ENCODE data around the gene BCKDHB.
"Not testable (repeated sequence)": the region's sequence is repeated elsewhere in the genome, so short reads cannot be mapped to it uniquely, and the experiment has no call there.

The BCKDHB gene

DNA sequence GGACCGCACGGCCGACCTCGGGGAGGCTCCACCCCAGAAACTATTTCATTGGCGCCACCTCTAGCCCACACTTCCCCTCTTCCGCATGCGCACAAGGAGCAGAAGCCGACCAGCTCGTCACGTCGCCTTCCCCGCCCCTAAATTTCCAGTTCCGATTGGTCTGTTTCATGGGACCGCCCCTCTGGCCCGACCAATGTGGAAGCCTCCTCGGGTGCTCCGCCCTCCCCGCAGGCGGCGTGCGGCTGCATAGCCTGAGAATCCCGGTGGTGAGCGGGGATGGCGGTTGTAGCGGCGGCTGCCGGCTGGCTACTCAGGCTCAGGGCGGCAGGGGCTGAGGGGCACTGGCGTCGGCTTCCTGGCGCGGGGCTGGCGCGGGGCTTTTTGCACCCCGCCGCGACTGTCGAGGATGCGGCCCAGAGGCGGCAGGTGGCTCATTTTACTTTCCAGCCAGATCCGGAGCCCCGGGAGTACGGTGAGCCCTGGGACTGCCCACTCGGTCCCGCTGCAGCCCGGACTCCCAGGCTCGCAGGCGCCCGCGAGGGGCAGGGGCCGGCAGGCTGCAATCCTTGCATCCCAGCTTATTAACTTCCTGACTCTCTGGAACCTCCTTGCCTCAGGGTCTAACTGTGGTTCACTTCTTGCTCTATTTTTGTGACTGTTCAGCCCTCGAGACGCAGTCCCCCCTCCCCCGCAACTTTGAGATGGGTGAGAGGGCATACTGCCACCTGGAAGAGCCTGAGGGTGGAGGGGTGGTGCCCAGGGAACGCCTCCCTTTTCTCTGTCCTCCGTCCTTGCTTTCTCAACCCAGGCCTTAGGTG, at the start of gene BCKDHB:
Gene BCKDHB (plus strand): TSS at position 254 of the 818 bp plus-strand sequence. CDS start 23 bp downstream, at position 277.
- DNase-seq, result peak; percentile 99

DNA sequence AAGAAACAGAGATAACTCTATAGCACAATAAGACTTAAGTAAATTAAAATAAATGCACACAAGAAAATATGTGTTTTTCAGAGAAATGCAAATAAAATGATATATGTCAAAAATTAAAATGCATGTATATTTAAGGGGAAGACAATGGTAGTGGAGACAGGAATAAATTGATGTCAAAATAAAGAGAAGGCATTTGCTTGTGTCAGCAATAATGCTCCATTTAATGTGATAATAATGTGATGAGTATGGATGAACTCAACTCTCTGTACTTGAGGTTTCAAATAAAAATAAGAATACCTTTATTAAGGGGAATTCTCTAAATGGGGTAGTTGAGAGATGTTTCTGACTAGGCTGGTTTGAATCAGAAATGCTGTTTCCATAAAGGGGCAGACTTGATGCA, 45.7 kb upstream of the BCKDHB start:
- DNase-seq, result no peak

DNA sequence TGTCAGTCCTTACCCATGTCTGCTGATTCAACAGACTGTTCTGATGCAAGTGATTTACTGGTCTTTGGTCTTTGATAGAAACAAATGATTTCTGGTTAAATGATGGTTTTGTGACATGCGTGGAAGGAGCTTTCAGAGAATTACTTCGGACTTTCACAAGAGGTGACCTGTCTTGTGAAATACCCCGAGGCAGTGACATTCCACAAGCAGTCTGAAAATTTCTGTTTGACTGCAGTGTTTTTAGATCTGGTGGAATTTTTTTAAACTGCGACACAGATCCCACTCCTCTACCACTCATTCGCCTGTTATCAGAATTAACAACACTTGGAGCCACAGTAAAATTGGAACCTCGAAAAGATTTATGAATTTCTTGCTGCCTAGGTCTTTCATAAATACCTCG, 38.3 kb upstream of the BCKDHB start:
- DNase-seq, result not testable (repeated sequence)

DNA sequence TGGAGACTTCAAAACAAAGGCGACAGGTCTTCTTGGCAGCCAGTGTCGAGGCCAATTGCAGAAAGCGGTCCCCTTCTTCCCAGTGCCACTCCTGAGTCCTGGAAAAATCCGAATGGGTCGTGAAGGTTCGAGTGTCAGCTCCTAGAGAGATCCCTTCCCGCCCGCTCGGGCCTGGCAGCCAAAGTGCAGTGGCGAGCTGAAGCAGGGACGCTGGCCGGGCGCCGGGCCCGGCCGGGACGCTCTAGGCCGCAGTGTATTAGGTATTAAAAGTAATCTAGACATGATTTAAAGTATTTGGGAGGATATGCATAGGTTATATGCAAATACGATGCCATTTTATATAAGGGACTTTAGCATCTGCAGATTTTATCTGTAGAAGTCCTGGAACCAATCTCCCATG, 36.0 kb upstream of the BCKDHB start:
- not testable (repeated sequence) for DNase-seq

DNA sequence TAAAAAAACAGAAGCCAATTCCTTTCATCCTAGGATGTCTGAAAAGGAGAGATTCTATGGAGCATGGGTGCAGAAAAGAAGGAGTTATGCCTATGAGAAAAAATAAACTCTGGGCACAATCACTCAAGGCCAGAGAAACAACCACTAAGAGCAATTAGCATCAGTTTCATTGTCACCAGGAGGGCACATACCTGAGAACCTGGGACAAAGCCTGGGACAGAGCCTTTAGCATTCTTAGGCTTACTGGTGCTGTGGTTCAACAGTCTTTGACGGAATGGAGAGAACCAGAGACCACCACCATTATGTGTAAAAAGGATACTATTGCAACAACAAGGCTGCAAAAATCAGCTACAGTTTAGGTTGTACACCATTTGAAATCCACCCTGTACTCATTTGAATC, 29.4 kb upstream of the BCKDHB start:
- no peak for DNase-seq

DNA sequence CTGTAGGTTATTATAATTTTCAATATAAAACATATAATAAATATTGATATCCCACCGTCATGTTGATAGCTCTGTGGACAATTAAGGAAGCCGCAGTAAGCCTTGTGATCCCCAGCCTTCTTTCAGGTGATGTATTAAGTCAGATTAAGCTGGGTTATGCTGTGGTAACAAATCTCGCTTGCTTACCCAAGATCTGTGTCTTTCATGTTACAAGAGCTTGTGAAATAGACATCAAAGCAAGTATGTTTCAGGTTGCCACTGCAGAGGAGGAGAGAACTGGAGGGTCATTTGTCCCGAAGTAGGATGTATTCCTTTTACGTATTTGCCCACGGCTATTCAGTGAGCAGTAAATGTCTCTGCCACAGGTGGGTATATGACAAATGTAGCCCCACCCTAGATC, 17.8 kb upstream of the BCKDHB start:
- DNase-seq, result no peak

DNA sequence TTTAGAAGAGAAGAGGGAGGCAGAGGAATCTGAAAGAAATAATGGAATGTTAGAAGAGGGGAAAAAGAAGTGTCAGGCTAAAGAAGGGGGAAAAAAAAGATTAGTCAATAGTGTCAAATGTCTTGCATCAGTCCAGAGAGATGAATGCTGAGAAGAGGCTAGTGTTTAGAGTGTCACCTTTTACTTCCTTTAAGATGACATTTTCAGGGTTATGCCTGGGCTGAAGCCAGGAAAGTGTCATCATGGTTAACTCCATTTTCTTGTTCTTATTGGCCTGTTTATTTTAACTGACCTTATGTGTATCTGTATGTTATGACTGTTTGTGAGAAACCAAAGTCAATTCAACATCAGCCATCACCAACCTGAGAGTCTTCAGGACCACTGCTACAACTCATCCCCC, 15.0 kb upstream of the BCKDHB start:
- DNase-seq, result no peak

DNA sequence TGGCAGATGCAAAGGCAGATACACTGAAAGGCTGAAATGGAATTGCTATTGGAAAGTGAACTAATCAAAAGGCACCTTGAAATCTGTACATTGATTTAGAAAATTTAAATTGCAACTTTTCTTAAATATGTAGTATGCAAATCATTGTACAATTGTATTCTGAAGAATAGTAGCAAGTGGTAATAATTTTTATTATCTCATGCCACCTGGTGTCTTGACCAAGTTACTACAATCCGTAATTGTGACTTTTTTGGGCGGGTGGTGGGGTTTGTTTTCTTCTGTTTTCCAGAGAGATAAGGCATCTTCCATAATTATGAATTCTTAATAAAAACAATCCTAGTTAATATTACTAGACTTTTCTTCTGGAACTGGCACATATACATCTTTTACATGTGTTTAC, 12.5 kb upstream of the BCKDHB start:
- peak; percentile 45 for DNase-seq

DNA sequence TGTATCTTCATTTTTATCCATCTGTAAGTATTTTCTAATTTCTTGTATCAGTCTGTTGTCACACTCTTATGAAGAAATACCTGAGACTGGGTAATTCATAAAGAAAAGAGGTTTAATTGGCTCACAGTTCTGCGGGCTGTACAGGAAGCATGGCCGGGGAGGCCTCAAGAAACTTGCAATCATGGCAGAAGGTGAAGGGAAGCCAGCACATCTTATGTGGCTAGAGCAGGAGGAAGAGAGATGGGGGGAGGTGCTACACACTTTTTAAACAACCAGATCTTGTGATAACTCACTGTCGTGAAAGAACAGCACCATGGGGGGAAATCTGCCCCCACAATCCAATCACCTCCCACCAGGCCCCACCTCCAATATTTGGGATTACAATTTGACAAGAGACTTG, 10.9 kb upstream of the BCKDHB start:
- DNase-seq, result no peak

DNA sequence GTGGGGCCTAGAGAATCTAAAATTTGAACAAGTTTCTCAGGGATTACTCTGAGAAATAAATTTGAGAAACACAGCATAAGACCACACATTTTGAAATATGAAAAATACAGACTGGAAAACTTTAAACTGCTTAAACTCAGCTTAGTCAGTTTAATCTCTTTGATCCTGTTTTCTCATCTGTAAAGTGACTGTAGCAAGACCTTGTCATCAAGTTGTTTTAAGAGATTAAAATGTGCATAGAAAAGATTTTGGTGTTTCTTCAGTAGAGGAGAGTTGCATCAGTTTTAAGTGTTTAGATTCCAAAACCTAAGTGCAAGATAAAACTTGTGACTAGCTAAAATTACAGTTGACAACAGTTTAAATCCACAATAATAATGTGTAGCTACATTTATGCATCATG, 8.1 kb upstream of the BCKDHB start:
- DNase-seq, result no peak

DNA sequence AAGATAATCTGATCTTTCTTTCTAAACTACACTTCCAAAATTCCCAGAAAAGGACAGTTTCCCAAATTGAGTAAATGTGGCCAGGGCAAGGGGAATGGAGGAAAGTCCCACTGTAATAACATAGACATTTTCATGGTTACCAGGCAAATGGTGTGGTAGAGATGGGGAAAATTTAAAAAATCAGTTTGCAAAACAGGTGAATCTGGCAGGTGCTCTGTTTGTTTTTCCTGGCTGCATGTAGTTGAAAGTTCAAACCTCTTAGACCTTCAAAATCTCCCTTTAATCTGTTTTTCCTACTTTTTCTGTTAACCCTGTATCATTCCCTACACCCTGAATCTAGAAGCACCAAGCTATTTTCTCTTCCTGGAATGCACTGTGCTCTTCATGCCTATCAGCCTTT, 2.0 kb upstream of the BCKDHB start:
- DNase-seq, result no peak

DNA sequence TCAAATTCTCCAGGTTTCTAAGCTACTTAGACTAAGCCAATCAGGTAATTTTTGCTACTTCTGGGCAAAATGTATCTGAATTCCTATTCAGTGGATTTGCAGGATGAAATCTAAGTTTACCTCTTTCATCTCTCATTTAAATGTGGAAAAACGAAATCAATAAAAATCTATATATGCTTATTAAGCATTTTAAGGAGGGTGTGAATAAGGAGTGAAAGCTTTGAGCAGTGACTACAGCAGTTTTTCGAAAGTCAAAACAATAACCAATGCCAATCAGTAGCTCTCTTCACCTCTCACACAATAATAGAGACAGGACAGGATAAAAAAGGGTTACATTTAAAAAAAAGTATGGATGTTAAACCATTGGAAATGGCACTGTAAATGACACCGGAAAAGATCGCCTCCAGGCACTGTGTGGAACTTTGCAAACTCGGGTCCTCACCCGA, 476 bp upstream of the BCKDHB start:
- no peak for DNase-seq

DNA sequence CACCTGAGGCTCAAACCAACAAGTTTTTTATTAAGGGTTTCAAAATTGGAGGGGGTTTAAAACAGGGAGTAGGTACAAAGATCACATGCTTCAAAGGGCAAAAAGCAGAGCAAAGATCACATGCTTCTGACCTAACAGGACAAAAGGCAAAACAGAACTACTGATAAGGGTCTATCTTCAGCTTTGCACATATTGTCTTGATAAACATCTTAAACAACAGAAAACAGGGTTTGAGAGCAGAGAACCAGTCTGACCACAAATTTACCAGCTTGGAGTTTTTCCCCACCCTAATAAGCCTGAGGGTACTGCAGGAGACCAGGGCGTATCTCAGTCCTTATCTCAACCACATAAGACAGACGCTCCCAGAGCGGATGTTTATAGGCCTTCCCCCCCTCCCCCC, 16.1 kb downstream of the BCKDHB start:
- not testable (repeated sequence) for DNase-seq

DNA sequence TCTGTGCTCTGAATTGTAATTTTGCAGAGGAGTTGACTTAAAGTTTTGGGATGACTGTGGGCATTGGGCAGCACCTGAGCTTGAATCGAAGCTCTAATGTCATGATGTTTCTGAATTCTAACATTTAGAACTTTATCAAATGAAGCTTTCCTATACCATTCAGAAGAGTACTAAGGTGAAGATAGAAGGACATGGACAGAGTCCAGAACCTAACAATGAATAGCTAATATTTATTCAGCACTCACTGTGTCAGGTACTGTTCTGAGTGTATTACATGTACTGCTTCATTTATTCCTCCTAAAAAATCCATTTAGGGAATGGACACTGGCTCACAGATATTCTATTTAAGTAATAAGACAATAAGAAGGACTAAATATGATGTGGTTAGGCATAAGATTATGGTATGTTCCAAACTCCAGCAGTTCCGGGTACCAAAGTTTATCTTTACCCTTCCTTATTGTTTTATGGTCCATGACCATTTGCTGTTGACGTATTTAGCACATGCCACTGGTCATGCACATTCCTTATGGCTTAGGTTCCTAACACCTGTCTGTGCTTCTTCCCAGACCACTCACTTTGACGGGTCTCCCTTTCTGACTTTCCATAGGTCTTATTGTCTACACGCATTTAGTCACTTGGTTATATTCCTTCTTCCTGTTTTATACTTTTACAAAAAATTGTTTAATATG, 20.3 kb downstream of the BCKDHB start:
- peak; percentile 42 for DNase-seq

DNA sequence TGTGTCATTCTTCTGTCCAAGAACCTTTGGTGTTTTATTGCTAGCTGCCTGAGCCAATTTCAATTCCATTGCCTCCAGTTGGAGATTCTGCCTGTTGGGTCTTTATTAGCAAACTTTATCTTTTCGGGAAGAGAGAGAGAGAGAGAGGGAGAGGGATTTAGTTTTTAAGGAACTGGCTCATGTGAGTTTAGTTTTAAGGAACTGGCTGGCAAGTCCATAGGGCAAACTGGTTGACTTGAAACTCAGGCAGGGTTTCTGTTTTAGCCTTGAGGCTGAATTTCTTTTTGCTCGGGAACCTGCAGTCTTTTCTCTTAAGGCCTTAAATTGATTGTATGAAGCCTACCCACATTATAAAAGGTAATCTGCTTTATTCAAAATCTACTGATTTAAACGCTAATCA, 23.0 kb downstream of the BCKDHB start:
- no peak for DNase-seq

DNA sequence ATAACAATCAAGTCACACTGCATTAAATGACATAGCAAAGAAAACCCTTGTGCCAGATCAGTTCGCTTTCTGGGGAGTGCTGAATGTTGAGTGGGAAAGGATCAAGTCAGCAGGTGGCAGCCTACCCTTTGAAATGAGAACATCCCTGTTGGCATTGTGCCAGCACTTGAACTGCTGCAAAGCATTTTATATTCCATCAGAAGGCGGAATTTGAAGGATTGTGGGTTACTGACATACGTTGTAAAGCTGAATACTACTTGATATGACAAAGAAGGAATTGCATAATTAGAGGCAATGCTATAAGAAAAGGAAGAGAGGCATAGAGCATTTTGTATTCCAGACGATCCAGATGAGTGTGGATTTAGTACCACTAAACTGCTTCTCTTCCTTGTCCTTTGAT, 26.5 kb downstream of the BCKDHB start:
- peak; percentile 80 for DNase-seq

DNA sequence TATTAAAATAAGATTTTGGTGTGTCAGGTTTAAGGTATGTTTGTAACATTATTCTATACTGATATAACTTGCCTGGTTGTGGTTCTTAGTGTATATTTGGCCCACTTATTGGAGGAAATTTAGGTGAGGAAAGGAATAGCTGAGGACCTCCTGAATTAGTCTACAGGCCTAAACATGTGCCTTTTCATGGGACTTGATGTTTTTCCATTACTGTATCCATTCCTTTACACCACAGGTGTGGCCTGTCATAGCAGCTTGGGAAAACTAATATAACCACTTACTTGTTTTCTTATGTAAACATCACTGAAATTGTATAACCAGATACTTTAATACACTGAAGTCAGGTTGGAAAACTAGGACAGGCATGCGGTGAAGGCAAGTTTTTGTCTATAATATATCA, 27.6 kb downstream of the BCKDHB start:
- DNase-seq, result no peak

DNA sequence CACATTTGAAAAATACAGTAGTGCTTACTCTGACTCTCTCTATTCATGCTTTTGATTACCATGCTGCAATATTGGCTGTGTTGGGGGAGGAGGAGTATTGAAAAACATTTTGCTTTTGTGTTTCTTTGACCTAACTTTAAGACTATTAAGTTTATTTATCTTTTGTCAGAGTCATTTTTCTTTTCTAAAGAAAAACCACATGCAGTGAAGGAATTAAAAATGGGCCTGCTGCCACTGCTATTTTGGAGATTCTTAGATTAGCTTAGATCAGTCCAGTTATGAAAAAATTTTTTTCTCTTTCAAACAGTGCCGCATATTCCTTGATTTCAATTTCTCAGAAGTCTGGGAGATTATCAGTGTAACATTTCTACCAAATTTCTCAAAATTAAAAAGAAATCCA, 36.1 kb downstream of the BCKDHB start:
- no peak for DNase-seq

DNA sequence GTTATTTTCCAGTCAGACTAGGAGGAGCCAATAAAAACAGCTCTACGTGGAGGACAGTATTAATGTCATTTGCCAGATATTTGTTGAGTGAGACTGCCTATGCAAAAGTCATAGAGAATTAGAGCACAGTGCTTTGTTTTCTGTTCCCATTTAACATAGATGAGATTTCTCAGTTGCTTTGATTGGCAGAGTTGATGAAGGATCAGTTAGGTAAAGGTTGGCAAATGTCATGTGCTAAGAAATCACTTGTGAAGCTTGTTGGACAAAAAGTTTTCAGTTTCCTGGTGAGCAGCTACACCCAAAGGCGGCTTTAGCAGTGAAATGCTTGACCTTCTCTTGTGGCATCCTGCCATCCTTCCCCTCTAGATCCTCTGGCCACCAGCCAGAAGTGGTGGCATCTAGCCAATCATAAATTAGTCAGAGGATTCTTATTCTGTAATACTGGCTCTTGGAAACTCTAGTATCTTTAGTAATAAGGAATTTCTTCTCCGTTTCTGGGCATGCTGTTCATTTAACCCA, 37.0 kb downstream of the BCKDHB start:
- DNase-seq, result peak; percentile 12

DNA sequence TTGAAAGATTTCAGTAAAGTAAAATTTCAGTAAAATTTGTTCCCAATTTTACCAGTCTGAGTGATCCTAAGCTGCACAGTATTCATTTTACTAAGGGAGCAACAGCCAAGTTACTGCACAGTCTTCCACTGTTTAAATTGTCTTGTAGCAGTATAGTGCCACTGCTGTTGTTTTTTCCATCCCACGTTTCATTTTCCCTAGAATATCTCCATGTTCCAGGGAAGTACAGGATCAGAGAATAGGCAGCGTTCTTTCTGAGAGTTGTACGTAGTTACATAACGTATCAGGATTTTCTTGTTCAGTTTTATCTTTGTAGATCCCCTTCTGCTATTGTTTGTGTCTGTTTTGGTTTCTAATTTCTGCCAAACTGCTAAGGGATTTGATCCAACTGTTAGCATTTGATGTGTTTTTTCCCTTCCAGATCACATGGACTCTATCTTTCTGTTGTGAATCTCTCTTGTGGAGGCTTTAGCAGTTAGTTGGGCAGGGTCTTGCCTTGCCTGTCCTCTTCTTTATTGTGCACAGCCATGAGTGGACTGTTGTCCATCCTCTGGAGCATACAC, 38.4 kb downstream of the BCKDHB start:
- no peak for DNase-seq

DNA sequence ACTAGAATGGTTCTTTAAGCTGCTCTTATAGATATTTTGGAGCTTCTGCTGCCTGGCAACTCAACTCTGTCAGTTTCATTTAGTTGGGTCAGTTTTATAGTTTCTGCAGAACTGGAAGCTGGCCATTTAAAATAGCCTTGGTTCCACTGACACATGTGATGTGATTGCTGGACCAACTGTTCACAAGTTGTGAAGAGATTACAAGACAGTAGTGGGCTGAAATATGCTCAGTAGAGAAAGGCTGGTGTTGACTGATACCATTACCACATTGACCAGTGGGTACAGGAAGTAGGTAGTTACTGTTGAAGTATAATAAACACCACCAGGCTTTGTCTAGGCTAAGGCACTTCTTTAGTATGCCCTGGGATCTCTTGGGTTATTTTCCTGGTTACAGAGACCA, 39.0 kb downstream of the BCKDHB start:
- no peak for DNase-seq

DNA sequence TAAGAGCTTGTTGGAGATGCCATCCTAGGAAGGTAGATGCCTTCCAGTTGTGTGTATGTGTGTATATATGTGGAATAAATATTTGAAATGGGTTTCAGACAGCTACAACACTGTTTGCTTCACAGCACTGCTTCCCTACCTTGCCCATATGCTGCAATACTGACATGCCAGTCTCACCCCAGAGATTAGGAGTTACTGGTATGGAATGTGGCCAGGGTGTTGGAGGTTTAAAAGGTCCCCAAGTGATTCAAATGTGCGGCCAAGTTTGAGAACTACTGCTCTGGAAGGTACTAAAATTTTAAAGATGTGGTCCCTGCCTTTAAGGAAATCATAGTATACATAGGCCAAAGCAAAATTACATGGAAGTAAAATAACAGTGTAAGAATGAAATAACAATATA, 39.5 kb downstream of the BCKDHB start:
- DNase-seq, result no peak

DNA sequence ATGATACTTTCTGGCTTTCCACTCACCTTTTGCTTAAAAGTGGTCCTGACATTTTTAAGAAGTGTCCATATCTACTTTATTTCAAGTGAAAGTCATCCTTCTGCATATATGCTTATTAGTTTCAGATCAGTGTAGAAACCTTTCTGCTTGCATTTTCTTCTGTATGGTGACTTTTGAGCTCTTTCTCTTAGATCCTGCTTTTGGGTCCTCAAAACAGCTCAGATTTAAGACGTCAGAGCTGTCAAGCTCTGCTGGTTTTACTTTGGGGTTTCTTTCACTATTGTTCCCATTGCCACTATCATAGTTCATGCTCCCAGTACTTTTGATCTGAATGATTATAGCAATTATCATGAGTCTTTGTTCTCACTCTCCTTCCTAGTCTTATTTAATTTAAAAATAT, 41.7 kb downstream of the BCKDHB start:
- DNase-seq, result no peak

DNA sequence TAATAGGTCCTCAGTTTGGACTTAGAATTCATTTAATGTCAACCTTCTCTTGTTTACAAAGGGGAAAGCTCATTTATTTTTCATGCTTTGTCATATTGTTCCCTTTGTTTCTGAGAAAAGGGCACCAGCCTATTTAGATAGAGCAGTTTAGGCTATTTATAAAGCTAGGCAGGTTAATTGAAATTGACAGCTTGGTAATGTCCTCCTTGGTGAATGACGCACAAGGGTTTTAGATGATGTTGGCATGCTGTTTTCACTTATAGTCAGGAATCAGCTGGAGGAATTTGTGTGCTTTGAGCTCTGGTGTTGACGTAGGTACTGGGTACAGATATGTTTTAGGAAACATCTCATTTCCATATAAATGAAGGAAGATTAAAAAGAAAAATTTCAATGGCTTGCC, 45.2 kb downstream of the BCKDHB start:
- no peak for DNase-seq

Data from DMS53 (cell line).